ENCODE measurements around the gene CD74.

CD74 gene

GRCh38 chr5:150357326-150358260, 55.1 kb downstream of the CD74 start, which contains the start of gene TCOF1:
TSS of gene TCOF1 (plus strand) at chr5:150357697. CDS start at chr5:150357747, 50 bp downstream.
- peak; percentile 99 for DNase-seq

- DNase-seq = no peak
Measured at GRCh38 chr5:150356575-150357294, 56.0 kb downstream of the CD74 start.

GRCh38 chr5:150355791-150356190, 56.9 kb downstream of the CD74 start:
- DNase-seq = no peak

GRCh38 chr5:150353032-150353675, 59.6 kb downstream of the CD74 start:
- DNase-seq = no peak

- no peak for DNase-seq
Measured at GRCh38 chr5:150352244-150353031, 60.3 kb downstream of the CD74 start.
